ENCODE data around the gene MMP27. TPM values are rescaled to one million over a fixed set of nuclear protein-coding genes. Genes with fewer than 3 reads are reported as not detected.

MMP27 gene
- total RNA-seq: 0.17 TPM in 1 of 2 replicates, not detected in the other
- 0.08 and 0.14 TPM in 2 replicates for polyA plus RNA-seq
- 0.08 and 0.13 TPM in 2 replicates for polyA plus RNA-seq (2012)
- not detected in 2 replicates for polyA minus RNA-seq (ENCODE audit: low replicate concordance)

- H3K9me3 ChIP-seq (ENCODE audit: control insufficient read depth, insufficient read depth, low read depth, low read length): no peaks in the 10 kb centered on the region
- DNase-seq (ENCODE audit: low read depth in 2 of 2): no peak
- no peak within 1 kb of the TSS for H3K4me3 ChIP-seq (replicated peaks in 1 of 4; ENCODE audit: control extremely low read depth in 1 of 4, insufficient read depth in 1 of 4, low read depth in 3 of 4, low read length in 4 of 4)
- no peak within 1 kb of the TSS for H3K4me2 ChIP-seq (ENCODE audit: extremely low read depth, insufficient read depth, low read length)
- H4K20me1 ChIP-seq (ENCODE audit: control insufficient read depth, extremely low read depth, insufficient read depth, low read length): no peaks in the 10 kb centered on the region
- H3K4me1 ChIP-seq (ENCODE audit: control insufficient read depth, extremely low read depth, insufficient read depth, low read length): no peaks in the 10 kb centered on the region
- no peaks in the 10 kb centered on the region for H3K36me3 ChIP-seq (ENCODE audit: control insufficient read depth, insufficient read depth, low read length)
- no peak within 1 kb of the TSS for H3K27ac ChIP-seq (ENCODE audit: insufficient read depth, low read length)
- no peaks in the 10 kb centered on the region for H3K27me3 ChIP-seq (ENCODE audit: control insufficient read depth, insufficient read depth, low read length)
- H3K9ac ChIP-seq (ENCODE audit: insufficient read depth, low read length): no peak within 1 kb of the TSS
- TF ChIP-seq EZH2 (IDR thresholded peaks at IDR 0.05; ENCODE audit: low read length, missing control alignments) (no peak), CTCF (conservative IDR thresholded peaks at IDR 0.05 in 1 of 2, IDR thresholded peaks at IDR 0.05 in 1 of 2; ENCODE audit: low read depth in 1 of 2, low read length in 2 of 2) (no peak)
- H3K79me2 ChIP-seq (ENCODE audit: control insufficient read depth, insufficient read depth, low read length): no peaks in the 10 kb centered on the region
- peak within 1 kb of the TSS; percentile 30 for H2AFZ ChIP-seq (ENCODE audit: low read length)
These were observed at the start of gene MMP27 for GRCh38 chr11:102705626-102706025. MMP27 (minus strand) TSS chr11:102705769; CDS start chr11:102705714, 55 bp downstream.

GRCh38 chr11:102753267-102753666 lies 47.7 kb upstream of the MMP27 start:
- no peaks in the 10 kb centered on the region for H3K36me3 ChIP-seq (ENCODE audit: control insufficient read depth, insufficient read depth, low read length)
- no peak for DNase-seq (ENCODE audit: low read depth in 2 of 2)

GRCh38 chr11:102751673-102752072 lies 46.1 kb upstream of the MMP27 start:
- H3K9ac ChIP-seq (ENCODE audit: insufficient read depth, low read length): no peak overlapping the region

More at GRCh38 chr11:102753267-102753666, 47.7 kb upstream of the MMP27 start:
- Histone ChIP-seq H3K9me3 (ENCODE audit: control insufficient read depth, insufficient read depth, low read depth, low read length) (no peaks in the 10 kb centered on the region), H4K20me1 (ENCODE audit: control insufficient read depth, extremely low read depth, insufficient read depth, low read length) (no peaks in the 10 kb centered on the region), H3K27ac (ENCODE audit: insufficient read depth, low read length) (no peak overlapping the region), H3K4me3 (replicated peaks in 1 of 4; ENCODE audit: control extremely low read depth in 1 of 4, insufficient read depth in 1 of 4, low read depth in 3 of 4, low read length in 4 of 4) (no peak overlapping the region), H3K4me2 (ENCODE audit: extremely low read depth, insufficient read depth, low read length) (no peak overlapping the region), H2AFZ (ENCODE audit: low read length) (no peak overlapping the region), H3K27me3 (ENCODE audit: control insufficient read depth, insufficient read depth, low read length) (peaks cover 4% of the 10 kb centered on the region), H3K4me1 (ENCODE audit: control insufficient read depth, extremely low read depth, insufficient read depth, low read length) (peaks cover 2% of the 10 kb centered on the region), H3K9ac (ENCODE audit: insufficient read depth, low read length) (no peak overlapping the region), H3K79me2 (ENCODE audit: control insufficient read depth, insufficient read depth, low read length) (no peaks in the 10 kb centered on the region)
- TF ChIP-seq EZH2 (IDR thresholded peaks at IDR 0.05; ENCODE audit: low read length, missing control alignments) (no peak), CTCF (conservative IDR thresholded peaks at IDR 0.05 in 1 of 2, IDR thresholded peaks at IDR 0.05 in 1 of 2; ENCODE audit: low read depth in 1 of 2, low read length in 2 of 2) (no peak)

More at GRCh38 chr11:102751673-102752072, 46.1 kb upstream of the MMP27 start:
- Histone ChIP-seq H2AFZ (ENCODE audit: low read length) (no peak overlapping the region), H3K4me1 (ENCODE audit: control insufficient read depth, extremely low read depth, insufficient read depth, low read length) (no peaks in the 10 kb centered on the region), H3K4me2 (ENCODE audit: extremely low read depth, insufficient read depth, low read length) (no peak overlapping the region), H3K27ac (ENCODE audit: insufficient read depth, low read length) (no peak overlapping the region), H4K20me1 (ENCODE audit: control insufficient read depth, extremely low read depth, insufficient read depth, low read length) (no peaks in the 10 kb centered on the region), H3K4me3 (replicated peaks in 1 of 4; ENCODE audit: control extremely low read depth in 1 of 4, insufficient read depth in 1 of 4, low read depth in 3 of 4, low read length in 4 of 4) (no peak overlapping the region), H3K27me3 (ENCODE audit: control insufficient read depth, insufficient read depth, low read length) (peaks cover 4% of the 10 kb centered on the region), H3K36me3 (ENCODE audit: control insufficient read depth, insufficient read depth, low read length) (no peaks in the 10 kb centered on the region), H3K79me2 (ENCODE audit: control insufficient read depth, insufficient read depth, low read length) (no peaks in the 10 kb centered on the region), H3K9me3 (ENCODE audit: control insufficient read depth, insufficient read depth, low read depth, low read length) (no peaks in the 10 kb centered on the region)
- DNase-seq (ENCODE audit: low read depth in 2 of 2): no peak
- TF ChIP-seq EZH2 (IDR thresholded peaks at IDR 0.05; ENCODE audit: low read length, missing control alignments): no peak
- TF ChIP-seq CTCF (conservative IDR thresholded peaks at IDR 0.05 in 1 of 2, IDR thresholded peaks at IDR 0.05 in 1 of 2; ENCODE audit: low read depth in 1 of 2, low read length in 2 of 2): no peak
